HFF-Myc (cell line): Measurements from ENCODE around the gene PCDHGA7.
"Not testable (repeated sequence)": the region's sequence is repeated elsewhere in the genome, so short reads cannot be mapped to it uniquely, and the experiment has no call there.

Source experiments
- DNase-seq: peaks from one replicate; pipeline ENCODE4 v3.0.0-alpha.2; 2011; ENCODE audit warnings: low read depth; ENCODE audit errors: extremely low read depth
- H3K4me3 ChIP-seq: replicated peaks from 2 replicates; pipeline ENCODE4 v1.5.1; 2011; ENCODE audit warnings: low read depth, mild to moderate bottlenecking, control low read depth, low read length
- TF ChIP-seq, protein P1 (sequence below): IDR thresholded peaks from 2 replicates; pipeline ENCODE4 v1.5.1; 2012; ENCODE audit warnings: mild to moderate bottlenecking, low read depth, low read length, control low read depth; ENCODE audit errors: missing control alignments

The PCDHGA7 gene

GRCh38 chr5:141417494-141418172 lies 35.1 kb downstream of the PCDHGA7 start, which contains the start of gene PCDHGB7:
Gene PCDHGB7, plus strand, starts transcription at chr5:141417677. Its CDS starts 183 bp downstream, at chr5:141417860.
- TF ChIP-seq, protein P1, sequence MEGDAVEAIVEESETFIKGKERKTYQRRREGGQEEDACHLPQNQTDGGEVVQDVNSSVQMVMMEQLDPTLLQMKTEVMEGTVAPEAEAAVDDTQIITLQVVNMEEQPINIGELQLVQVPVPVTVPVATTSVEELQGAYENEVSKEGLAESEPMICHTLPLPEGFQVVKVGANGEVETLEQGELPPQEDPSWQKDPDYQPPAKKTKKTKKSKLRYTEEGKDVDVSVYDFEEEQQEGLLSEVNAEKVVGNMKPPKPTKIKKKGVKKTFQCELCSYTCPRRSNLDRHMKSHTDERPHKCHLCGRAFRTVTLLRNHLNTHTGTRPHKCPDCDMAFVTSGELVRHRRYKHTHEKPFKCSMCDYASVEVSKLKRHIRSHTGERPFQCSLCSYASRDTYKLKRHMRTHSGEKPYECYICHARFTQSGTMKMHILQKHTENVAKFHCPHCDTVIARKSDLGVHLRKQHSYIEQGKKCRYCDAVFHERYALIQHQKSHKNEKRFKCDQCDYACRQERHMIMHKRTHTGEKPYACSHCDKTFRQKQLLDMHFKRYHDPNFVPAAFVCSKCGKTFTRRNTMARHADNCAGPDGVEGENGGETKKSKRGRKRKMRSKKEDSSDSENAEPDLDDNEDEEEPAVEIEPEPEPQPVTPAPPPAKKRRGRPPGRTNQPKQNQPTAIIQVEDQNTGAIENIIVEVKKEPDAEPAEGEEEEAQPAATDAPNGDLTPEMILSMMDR, result peak; percentile 77
- not testable (repeated sequence) for DNase-seq
- H3K4me3 ChIP-seq, result peak within 1 kb of the TSS; percentile 38

GRCh38 chr5:141419074-141419880 lies 36.7 kb downstream of the PCDHGA7 start:
- no peak for DNase-seq
- no peak overlapping the region for H3K4me3 ChIP-seq
- TF ChIP-seq, protein P1, result no peak

DNA sequence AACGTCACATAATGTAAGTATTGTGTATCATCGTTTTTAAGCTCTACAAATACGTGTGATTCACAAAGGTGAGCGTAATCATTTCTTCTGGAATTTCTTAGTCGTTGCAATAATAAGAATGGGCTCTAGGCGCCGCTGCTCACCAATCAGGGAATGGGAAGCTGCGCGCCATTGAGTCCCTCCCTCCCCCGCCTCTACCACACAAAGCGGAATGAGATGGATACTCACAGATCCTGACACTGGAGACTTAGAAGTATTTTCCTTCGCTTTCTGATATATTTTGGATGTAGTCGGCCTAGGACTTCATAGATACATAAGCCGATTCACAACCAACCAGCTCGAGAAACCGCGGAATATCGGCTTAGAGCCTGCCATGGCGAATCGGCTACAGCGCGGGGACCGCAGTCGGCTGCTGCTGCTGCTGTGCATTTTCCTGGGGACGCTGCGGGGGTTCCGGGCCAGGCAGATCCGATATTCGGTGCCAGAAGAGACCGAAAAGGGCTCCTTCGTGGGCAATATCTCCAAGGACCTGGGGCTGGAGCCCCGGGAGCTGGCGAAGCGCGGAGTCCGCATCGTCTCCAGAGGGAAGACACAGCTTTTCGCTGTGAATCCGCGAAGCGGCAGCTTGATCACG lies 38.4 kb downstream of the PCDHGA7 start, which contains the start of gene PCDHGA11:
Gene PCDHGA11, plus strand, starts transcription at position 197 of the 634 bp plus-strand sequence. Its CDS starts 177 bp downstream, at position 374.
- H3K4me3 ChIP-seq, result peak within 1 kb of the TSS; percentile 42
- DNase-seq, result no peak
- TF ChIP-seq, protein P1, result peak; percentile 54

- no peak for DNase-seq
- H3K4me3 ChIP-seq, result peak overlapping the region; percentile 42
- TF ChIP-seq, protein P1, result no peak
These were observed 38.9 kb downstream of the PCDHGA7 start for GRCh38 chr5:141421489-141421855.

DNA sequence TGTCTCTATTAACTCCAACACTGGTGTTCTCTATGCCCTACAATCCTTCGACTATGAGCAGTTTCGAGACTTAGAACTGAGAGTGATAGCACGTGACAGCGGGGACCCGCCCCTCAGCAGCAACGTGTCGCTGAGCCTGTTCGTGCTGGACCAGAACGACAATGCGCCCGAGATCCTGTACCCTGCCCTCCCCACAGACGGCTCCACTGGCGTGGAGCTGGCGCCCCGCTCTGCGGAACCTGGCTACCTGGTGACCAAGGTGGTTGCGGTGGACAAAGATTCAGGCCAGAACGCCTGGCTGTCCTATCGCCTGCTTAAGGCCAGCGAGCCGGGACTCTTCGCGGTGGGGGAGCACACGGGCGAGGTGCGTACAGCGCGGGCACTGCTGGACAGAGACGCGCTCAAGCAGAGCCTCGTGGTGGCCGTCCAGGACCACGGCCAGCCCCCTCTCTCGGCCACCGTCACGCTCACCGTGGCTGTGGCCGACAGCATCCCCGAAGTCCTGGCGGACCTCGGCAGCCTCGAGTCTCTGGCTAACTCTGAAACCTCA lies 40.3 kb downstream of the PCDHGA7 start:
- DNase-seq, result no peak
- TF ChIP-seq, protein P1, result no peak

GRCh38 chr5:141427783-141428426 lies 45.4 kb downstream of the PCDHGA7 start:
- TF ChIP-seq, protein P1, result no peak
- DNase-seq, result no peak
- no peak overlapping the region for H3K4me3 ChIP-seq

More for the DNA sequence above, 40.3 kb downstream of the PCDHGA7 start:
- H3K4me3 ChIP-seq, result no peak overlapping the region
